Transverse colon (tissue), 4 donors: ENCODE measurements around the gene COL23A1. TPM values are rescaled to one million over a fixed set of nuclear protein-coding genes. Genes with fewer than 3 reads are reported as not detected.

Experiments
- DNase-seq: peaks from one replicate; pipeline ENCODE4 v3.0.0-alpha.2; 2019
- H3K27ac ChIP-seq, 4 donors: fragments of 200-600 bp; sonication (generic); 2 replicates each; pipeline ENCODE4 v1.5.1; 2016 to 2018; ENCODE audit warnings: inconsistent platforms in 4 of 4
- H3K27me3 ChIP-seq: fragments of 200-600 bp; sonication (generic); 2 replicates; pipeline ENCODE4 v1.5.1; 2017; ENCODE audit warnings: inconsistent platforms
- H3K36me3 ChIP-seq, 4 donors: fragments of 200-600 bp; sonication (generic); 2 replicates each; pipeline ENCODE4 v1.5.1; 2017 to 2019; ENCODE audit warnings: inconsistent platforms in 4 of 4
- H3K4me1 ChIP-seq, 4 donors: fragments of 200-600 bp; sonication (generic); 2 replicates each; pipeline ENCODE4 v1.5.1; 2017 to 2020; ENCODE audit warnings: inconsistent platforms in 4 of 4
- H3K4me3 ChIP-seq, 4 donors: fragments of 200-600 bp; sonication (generic); 1 replicate in 1 of 4; 2 replicates in 3 of 4; pipeline versions ENCODE4 v1.5.1 to v1.6.1; 2017 to 2019; ENCODE audit warnings: inconsistent platforms in 4 of 4
- H3K9me3 ChIP-seq, 2 donors: fragments of 200-600 bp; sonication (generic); 2 replicates each; pipeline ENCODE4 v1.5.1; 2017 to 2019; ENCODE audit warnings: inconsistent platforms in 2 of 2
- CTCF ChIP-seq, 5 experiments: fragments of 200-600 bp in 3 of 5; fragments of 450-650 bp in 2 of 5; sonication (generic) in 3 of 5; IDR thresholded peaks; 1 replicate in 2 of 5; 2 replicates in 3 of 5; pipeline ENCODE4 v1.5.1; 2016 to 2017; ENCODE audit warnings: antibody characterized with exemption in 5 of 5, inconsistent platforms in 3 of 5, mild to moderate bottlenecking in 2 of 5, moderate library complexity in 1 of 5
- EP300 ChIP-seq: sonication (generic); formaldehyde crosslinking; IDR thresholded peaks from one replicate; pipeline ENCODE4 v1.6.1; 2017; ENCODE audit warnings: antibody characterized with exemption, low read depth
- POLR2A ChIP-seq: fragments of 450-650 bp; IDR thresholded peaks from one replicate; pipeline ENCODE4 v1.6.1; 2016; ENCODE audit warnings: antibody characterized with exemption, mild to moderate bottlenecking, moderate library complexity
- POLR2AphosphoS5 ChIP-seq, 3 donors: sonication (generic); formaldehyde crosslinking; IDR thresholded peaks; one replicate each; pipeline ENCODE4 v1.6.1; 2016; ENCODE audit warnings: antibody characterized with exemption in 3 of 3
- WGBS, 2 donors: methylation state at CpG; one replicate each; pipeline ENCODE4 v1.1.5; 2018; ENCODE audit warnings: low coverage in 1 of 2; 5-methylcytosine and 5-hydroxymethylcytosine counted together
- in situ Hi-C, 4 donors: fragments of 200-750 bp; cut with MboI; loops; one replicate each; pipeline versions ENCODE4 v1.15.0 to v1.15.1; 2017; ENCODE audit warnings: low sequenced_read_pairs in 3 of 4, low pct_ligation_motif_present in 1 of 4, low pct_unique_long_range_greater_than_20kb in 1 of 4
- intact Hi-C: fragments of 100-400 bp; cut with DNase I; formaldehyde crosslinking; loops from one replicate; pipeline ENCODE4 v1.15.1; 2023; ENCODE audit warnings: low total_unique reads
- total RNA-seq, 4 donors: library from RNA; depleted of rRNA; stranded (reverse); fragments of >200 nt; gene quantifications; one replicate each; pipeline ENCODE4 v1.1.0, GENCODE V29; 2016

COL23A1 gene
- total RNA-seq, 4 donors from 2014 or later = 0.14 to 2.2 (median 1.4) TPM; not detected in 1

- TF ChIP-seq CTCF (IDR thresholded peaks at IDR 0.05) (no peak), EP300 (no peak), POLR2A (no peak), POLR2AphosphoS5 (IDR thresholded peaks at IDR 0.05) (no peak)
- 57 to 76% methylated on average over 6 to 9 of the region's 9 CpGs for WGBS, 2 donors
- Histone ChIP-seq H3K27me3 (no peaks in the 10 kb centered on the region), H3K36me3 (no peaks in the 10 kb centered on the region), H3K4me3 (no peak overlapping the region), H3K27ac (no peak overlapping the region), H3K4me1 (no peaks in the 10 kb centered on the region), H3K9me3 (no peaks in the 10 kb centered on the region)
- peak; percentile 30 for DNase-seq
- in situ Hi-C loops = no loop called here
- intact Hi-C loops = no loop called here
Observed at GRCh38 chr5:178483620-178484019, 106.6 kb downstream of the COL23A1 start.

GRCh38 chr5:178479261-178479660, 110.9 kb downstream of the COL23A1 start:
- intact Hi-C loops (loop anchor here (5.0 kb wide), 1 partner anchor 1363 kb away; no protein-coding TSS in a partner anchor), in situ Hi-C loops (no loop called here)
- no peaks in the 10 kb centered on the region for H3K9me3 ChIP-seq
- H3K36me3 ChIP-seq = no peaks in the 10 kb centered on the region
- no peaks in the 10 kb centered on the region for H3K4me1 ChIP-seq
- 86% methylated on average over 9 of the region's 9 CpGs; no CpG with 5 or more reads in 1 of the 2 donors for WGBS, 2 donors
- no peaks in the 10 kb centered on the region for H3K27me3 ChIP-seq
- TF ChIP-seq EP300 (no peak), CTCF (IDR thresholded peaks at IDR 0.05) (no peak), POLR2AphosphoS5 (IDR thresholded peaks at IDR 0.05) (no peak), POLR2A (no peak)
- H3K4me3 ChIP-seq = no peak overlapping the region
- H3K27ac ChIP-seq = no peak overlapping the region
- no peak for DNase-seq

- TF ChIP-seq POLR2A = no peak
- Histone ChIP-seq H3K4me3 (no peak overlapping the region), H3K4me1 (no peaks in the 10 kb centered on the region), H3K36me3 (no peaks in the 10 kb centered on the region), H3K9me3 (no peaks in the 10 kb centered on the region), H3K27me3 (no peaks in the 10 kb centered on the region), H3K27ac (peak overlapping the region in 1 of 4 donors; percentile 41)
- intact Hi-C loops (loop anchor here (5.0 kb wide), 1 partner anchor 1364 kb away; no protein-coding TSS in a partner anchor), in situ Hi-C loops (no loop called here)
- WGBS, 2 donors = 56 to 71% methylated on average over 4 to 5 of the region's 5 CpGs
- no peak for DNase-seq
Observed at GRCh38 chr5:178478370-178478769, 111.8 kb downstream of the COL23A1 start.

- no peaks in the 10 kb centered on the region for H3K4me1 ChIP-seq
- TF ChIP-seq POLR2A (no peak), EP300 (no peak), CTCF (IDR thresholded peaks at IDR 0.05) (no peak), POLR2AphosphoS5 (IDR thresholded peaks at IDR 0.05) (no peak)
- in situ Hi-C loops = no loop called here
- no peak overlapping the region for H3K4me3 ChIP-seq
- WGBS, 2 donors = 70% methylated on average over 7 of the region's 8 CpGs; no CpG with 5 or more reads in 1 of the 2 donors
- H3K27ac ChIP-seq = peak overlapping the region in 2 of 4 donors; percentile 13 to 41
- no peaks in the 10 kb centered on the region for H3K27me3 ChIP-seq
- H3K36me3 ChIP-seq = no peaks in the 10 kb centered on the region
- H3K9me3 ChIP-seq = no peaks in the 10 kb centered on the region
- DNase-seq = no peak
- intact Hi-C loops = loop anchor here (5.0 kb wide), 1 partner anchor 1364 kb away; no protein-coding TSS in a partner anchor
Observed at GRCh38 chr5:178477802-178478201, 112.4 kb downstream of the COL23A1 start.
